ENCODE results near the gene YES1.
"Not testable (repeated sequence)": the region's sequence is repeated elsewhere in the genome, so short reads cannot be mapped to it uniquely, and the experiment has no call there.

YES1 gene

GRCh38 chr18:824179-824578 is 12.1 kb upstream of the YES1 start:
- DNase-seq, result no peak

GRCh38 chr18:820591-821165 is 8.6 kb upstream of the YES1 start:
- no peak for DNase-seq

DNA sequence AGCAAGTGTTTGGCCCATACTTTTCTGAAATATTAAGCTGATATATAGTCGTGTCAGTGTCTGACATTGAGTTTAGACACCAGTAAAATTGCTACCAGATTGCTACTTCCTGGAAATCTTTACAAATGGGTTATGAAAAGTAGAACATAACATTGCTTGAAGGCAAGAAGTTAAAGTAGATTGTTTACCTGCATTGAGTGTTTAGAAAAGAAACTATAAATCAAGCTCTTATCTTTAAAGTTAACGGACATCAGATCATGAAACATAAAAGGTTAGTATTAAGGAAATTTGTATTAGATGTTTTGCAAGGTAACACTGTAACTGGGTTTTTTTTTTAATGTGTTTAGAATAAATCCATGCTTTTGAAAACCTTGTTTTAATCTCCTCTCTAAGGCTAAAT is 4.8 kb upstream of the YES1 start:
- no peak for DNase-seq

- no peak for DNase-seq
Measured at GRCh38 chr18:816088-816653, 4.1 kb upstream of the YES1 start.

GRCh38 chr18:815353-815752 is 3.3 kb upstream of the YES1 start:
- no peak for DNase-seq

DNA sequence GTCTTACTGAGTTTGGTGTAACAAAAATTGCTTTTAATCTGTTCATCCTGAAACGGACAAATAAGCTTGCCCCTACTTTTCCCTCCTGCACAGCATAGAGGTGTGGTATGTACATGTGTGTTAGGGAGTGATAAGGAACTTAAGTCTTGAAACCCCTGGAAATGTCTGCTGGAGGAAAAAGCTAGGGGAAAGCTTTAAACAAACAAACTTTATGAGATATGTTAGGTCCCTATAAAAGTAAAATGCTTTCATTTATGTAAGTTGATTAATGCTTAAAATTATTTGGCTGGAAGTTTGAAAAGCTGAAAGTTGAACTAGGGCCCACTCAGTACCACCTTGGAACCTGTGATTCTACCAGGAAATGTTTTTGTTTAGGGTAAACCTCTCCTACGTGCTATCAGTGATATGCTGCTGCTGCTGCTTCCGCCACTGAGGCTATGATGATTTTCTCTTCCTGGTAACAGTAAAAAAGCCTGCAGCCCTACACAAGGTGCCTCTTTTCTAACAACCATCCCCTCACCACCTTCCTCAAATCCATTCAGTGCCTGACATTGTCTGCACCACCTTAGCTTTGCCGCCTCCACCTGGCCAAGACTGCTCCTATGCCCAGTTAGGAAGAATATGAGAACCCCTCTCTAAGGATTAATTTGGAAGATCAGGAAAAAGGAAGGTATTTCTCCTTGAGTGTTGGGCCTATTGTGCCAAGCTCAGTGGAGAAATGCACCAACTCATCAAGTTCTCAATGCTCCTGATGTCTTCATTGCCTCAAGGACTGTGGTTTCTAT is 2.5 kb upstream of the YES1 start:
- DNase-seq, result no peak

DNA sequence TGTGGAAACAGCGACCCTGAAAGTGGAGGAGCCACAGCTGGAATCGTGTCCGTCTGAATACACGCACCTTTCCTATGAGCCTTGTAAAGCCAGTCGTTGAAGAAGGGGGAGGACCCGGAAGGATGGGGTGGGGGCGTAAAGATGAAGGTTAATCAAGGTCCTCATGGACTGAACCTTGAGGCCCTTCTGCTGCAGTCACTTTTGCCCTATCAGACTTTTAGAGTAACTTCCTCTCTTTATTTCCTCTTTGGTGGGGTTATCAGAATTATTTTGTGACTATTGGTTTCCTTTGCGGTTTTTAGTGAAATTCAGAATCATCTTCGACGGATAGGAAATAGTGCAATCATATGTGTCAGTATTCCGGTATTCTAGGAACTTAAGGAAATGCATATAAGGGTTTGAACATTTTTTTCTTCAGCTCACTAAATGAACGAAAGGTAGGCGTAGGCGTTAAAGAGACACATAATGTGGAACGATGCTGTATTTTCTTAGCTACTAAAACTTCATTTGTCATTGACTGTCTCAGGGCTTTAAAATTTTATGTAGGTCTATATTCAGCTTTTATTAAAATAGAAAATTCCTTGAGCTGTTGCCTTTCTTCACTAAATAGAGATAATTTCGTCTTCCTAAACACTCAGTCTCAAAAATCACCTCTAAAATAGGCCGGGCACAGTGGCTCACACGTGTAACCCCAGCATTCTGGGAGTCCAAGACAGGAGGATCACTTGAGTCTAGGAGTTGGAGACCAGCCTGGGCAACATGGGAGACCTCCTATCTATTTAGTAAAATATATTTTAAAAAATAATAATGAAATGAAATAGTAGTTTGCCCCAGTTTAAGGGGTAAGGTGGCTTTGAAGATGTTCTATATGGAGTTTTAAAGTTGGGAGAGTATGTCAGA is 1.4 kb upstream of the YES1 start:
- no peak for DNase-seq

DNA sequence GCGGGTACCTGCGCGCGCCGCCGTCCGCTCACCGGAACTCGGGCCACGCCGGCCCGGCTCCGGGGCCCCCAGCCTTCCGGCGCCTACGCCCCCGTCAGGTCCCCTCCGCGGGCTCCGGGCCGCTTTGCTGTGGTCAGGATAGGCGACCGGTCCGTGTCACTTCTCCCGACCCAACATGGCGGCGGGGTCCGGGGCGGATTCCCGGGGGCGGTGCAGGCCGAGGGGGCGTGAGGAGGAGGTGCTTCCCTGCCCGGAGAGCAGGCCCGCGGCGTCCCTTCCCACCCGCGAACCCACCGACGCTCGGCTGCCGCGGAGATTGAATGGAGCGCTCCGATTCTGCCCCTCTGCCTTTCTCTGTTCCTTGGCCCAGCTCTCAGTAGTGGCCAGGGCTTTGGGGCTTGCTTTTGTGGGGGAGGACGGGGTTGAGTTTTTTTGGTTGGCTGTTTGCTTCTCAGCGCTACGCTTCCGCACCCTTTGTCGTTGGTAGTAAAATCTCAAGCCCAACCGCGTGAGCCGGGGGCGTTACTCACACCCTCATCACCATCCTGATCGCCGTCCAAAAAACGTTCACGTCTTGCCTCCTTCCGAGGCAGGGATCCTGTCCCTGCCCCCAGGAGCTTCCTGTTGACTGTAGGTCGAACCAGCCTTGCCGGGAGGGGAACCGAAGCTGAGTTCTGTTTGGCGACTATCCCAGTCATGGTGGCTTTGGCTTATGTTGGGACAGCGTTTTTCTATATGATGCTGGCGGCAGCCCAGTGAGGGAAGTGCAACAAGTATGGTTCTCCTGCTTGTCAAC is 532 bp upstream of the YES1 start:
- peak in 44 of 51 donors; percentile 16 to 79 (median 51) for DNase-seq

GRCh38 chr18:811182-811891 is 705 bp downstream of the YES1 start:
- peak in 4 of 51 donors; percentile 17 to 34 (median 22) for DNase-seq

DNA sequence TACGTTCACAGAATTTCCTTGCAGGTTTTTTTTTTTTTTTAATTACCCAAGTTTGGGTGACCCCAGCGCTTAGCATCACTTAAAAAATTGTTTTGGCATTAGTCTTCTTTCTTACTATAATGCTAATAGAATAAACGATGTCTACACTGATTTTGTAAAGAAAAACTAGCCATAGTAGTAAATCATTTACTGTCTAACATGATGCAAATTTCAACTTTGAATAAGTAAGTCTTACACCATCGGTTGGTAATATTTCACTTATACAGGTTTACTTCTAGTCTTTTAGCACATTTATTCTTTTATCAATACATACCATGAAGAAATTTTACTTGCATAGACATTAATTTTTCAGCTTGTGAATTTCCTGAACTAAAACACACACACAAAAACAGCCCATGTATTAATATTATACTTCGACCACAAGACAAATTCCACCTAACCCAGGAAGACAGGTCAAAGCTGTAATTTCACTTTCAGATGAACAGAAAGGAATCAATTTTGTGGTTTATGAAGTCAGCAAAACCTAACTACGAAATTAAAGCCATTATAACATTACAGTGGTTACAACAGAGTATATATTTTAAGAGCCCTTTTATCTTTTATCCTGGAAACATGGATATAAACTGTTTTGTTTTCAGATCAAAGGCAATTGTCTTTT is 1.9 kb downstream of the YES1 start:
- DNase-seq, result no peak

DNA sequence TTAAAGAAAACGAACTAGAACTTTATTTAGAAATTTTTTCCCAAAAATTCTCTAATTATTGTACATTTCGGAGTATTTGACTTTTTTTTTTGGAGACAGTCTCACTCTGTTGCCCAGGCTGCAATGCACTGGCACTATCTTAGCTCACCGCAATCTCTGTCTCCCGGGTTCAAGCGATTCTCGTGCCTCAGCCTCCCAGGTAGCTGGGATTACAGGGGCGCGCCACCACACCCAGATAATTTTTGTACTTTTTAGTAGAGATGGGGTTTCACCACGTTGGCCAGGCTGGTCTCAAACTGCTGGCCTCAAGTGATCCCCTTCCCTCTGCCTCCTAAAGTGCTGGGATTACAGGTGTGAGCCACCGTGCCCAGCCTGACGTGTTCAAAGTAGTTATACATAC is 2.8 kb downstream of the YES1 start:
- DNase-seq, result not testable (repeated sequence)

DNA sequence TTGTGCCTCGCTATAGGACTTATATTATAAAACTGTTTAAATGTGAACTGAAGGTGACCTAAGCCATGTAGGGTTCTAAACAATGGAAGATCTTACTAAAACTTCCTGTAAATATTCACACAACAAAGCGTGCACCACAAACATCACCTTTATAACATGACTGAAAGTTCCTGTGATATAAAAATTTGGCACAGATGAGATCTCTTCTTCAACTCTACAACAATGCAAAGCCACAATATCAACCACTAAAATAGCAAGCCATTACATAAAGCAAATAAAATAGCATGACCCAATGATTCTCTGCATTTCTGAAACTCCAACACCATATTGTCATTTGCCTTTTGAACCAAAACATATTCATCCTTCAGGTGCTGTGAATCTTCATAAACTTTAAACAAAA is 3.5 kb downstream of the YES1 start:
- DNase-seq, result no peak

GRCh38 chr18:808086-808485 is 4.0 kb downstream of the YES1 start:
- peak in 5 of 51 donors; percentile 2 to 8 (median 6) for DNase-seq

DNA sequence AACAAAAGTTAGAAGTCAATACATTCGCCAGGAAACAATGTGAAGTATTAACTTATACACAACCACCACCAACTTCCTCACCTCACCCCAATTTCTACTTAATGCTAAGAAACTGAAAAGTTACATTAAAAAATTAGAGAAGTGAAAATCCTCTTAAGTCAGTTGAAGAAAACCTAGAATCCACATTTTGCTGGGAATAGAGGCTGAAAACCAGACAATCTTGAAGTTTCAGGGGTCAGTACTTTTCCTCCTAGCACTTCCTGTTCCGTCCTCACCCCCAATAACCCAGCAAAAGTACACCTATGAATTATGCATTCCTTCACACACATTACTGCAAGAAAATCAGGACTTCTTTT is 6.3 kb downstream of the YES1 start:
- DNase-seq, result no peak

DNA sequence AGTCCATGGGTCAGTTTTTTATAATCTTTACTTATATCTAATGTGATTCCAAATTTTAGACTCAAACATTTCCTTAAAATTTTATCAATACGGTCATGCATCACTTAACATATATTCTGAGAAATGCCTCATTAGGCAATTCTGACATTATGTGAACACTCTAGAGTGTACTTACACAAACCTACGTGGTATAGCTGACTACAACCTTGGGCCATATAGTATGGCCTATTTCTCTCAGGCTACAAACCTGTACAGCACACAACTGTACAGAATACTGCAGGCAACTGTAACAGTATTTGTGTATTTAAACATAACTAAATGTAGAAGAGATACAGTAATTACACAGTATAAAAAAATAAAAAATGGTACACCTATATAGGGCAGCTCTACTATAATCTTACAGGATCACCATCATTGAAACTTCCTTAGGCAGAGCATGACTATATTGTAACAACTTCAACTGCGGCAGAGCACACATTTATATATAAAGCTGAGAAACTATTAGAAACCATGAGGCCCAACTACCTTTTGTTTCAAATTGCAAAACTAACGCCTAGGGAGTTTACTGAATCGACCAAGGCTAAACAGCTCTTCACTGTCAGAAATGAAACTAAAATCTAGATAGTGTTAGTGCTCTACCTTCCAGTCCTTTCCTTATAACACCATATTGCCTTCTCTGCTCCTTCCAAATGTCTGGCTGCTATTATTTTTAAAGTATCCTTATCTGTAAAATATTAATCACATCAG is 6.9 kb downstream of the YES1 start:
- DNase-seq, result no peak

GRCh38 chr18:801137-801536 is 10.9 kb downstream of the YES1 start:
- no peak for DNase-seq

GRCh38 chr18:799943-800342 is 12.1 kb downstream of the YES1 start:
- no peak for DNase-seq

GRCh38 chr18:795383-795782 is 16.7 kb downstream of the YES1 start:
- DNase-seq, result not testable (repeated sequence)

GRCh38 chr18:789397-789796 is 22.6 kb downstream of the YES1 start:
- DNase-seq, result no peak

All from hypothalamus (tissue), 51 donors.